B cell (primary cell): ENCODE measurements around the gene ARHGAP22. TPM values are rescaled to one million over a fixed set of nuclear protein-coding genes. Genes with fewer than 3 reads are reported as not detected.

Experiments used
- ATAC-seq: fragments of 200-7000 bp; cut with Tn5 transposase; one replicate; pipeline ENCODE4 v1.10.0; 2021; ENCODE audit warnings: low read depth, mild to moderate bottlenecking, moderate number of reproducible peaks, moderate library complexity
- CTCF ChIA-PET: fragments of 350-600 bp; sonication (Branson Sonifier 250); formaldehyde crosslinking; loops from one replicate; lab custom pipeline; 2021; ENCODE audit warnings: antibody characterized with exemption, inconsistent platforms; lab: Charles Lee
- POLR2A ChIA-PET: fragments of 350-600 bp; sonication (Branson Sonifier 250); formaldehyde crosslinking; loops from one replicate; lab custom pipeline; 2021; ENCODE audit warnings: antibody characterized with exemption; lab: Charles Lee
- DNase-seq: peaks from one replicate; pipeline ENCODE4 v3.0.0; 2013
- H2AFZ ChIP-seq: 2 replicates; pipeline ENCODE4 v1.6.1; 2012; ENCODE audit warnings: mild to moderate bottlenecking, low read depth, low read length; ENCODE audit not compliant: insufficient read depth, poor library complexity, severe bottlenecking
- H3K27ac ChIP-seq, 2 donors: 1 replicate in 1 of 2; 2 replicates in 1 of 2; pipeline ENCODE4 v1.5.1; 2012 to 2013; ENCODE audit warnings: low read length in 2 of 2, mild to moderate bottlenecking in 2 of 2, moderate library complexity in 1 of 2
- H3K27me3 ChIP-seq, 4 experiments: fragments of 200-600 bp in 1 of 4; sonication (generic) in 1 of 4; replicated peaks in 1 of 4; 1 replicate in 2 of 4; 2 replicates in 2 of 4; pipeline versions ENCODE4 v1.6.1 to v1.7.0; 2013 to 2016; ENCODE audit warnings: low read length in 3 of 4, mild to moderate bottlenecking in 2 of 4, mixed read lengths in 1 of 4, moderate library complexity in 1 of 4; ENCODE audit not compliant: insufficient read depth in 4 of 4, control insufficient read depth in 3 of 4; ENCODE audit errors: control extremely low read depth in 1 of 4
- H3K36me3 ChIP-seq, 2 experiments: replicated peaks in 1 of 2; 1 replicate in 1 of 2; 2 replicates in 1 of 2; pipeline versions ENCODE4 v1.6.1 to v1.7.1; 2013; ENCODE audit warnings: low read length in 1 of 2; ENCODE audit not compliant: insufficient read depth in 2 of 2, control insufficient read depth in 1 of 2; ENCODE audit errors: control extremely low read depth in 1 of 2, extremely low read depth in 1 of 2
- H3K4me1 ChIP-seq, 2 donors: fragments of 200-600 bp in 1 of 2; sonication (generic) in 1 of 2; 1 replicate in 1 of 2; 2 replicates in 1 of 2; pipeline versions ENCODE4 v1.5.1 to v1.6.1; 2013 to 2017; ENCODE audit warnings: low read length in 2 of 2; ENCODE audit not compliant: control insufficient read depth in 2 of 2, insufficient read depth in 2 of 2
- H3K4me2 ChIP-seq: replicated peaks from 2 replicates; pipeline ENCODE3; 2012; ENCODE audit warnings: mild to moderate bottlenecking, low read depth, low read length; ENCODE audit not compliant: poor library complexity, severe bottlenecking
- H3K4me3 ChIP-seq, 5 experiments: fragments of 200-600 bp in 1 of 5; sonication (generic) in 1 of 5; 1 replicate in 3 of 5; 2 replicates in 2 of 5; pipeline versions ENCODE4 v1.5.1 to v1.7.0; 2011 to 2016; ENCODE audit warnings: low read length in 4 of 5, mild to moderate bottlenecking in 4 of 5, low read depth in 2 of 5, control low read depth in 1 of 5, moderate library complexity in 1 of 5; ENCODE audit not compliant: insufficient read depth in 1 of 5; ENCODE audit errors: control extremely low read depth in 1 of 5, extremely low read depth in 1 of 5
- H3K79me2 ChIP-seq: fragments of 200-600 bp; sonication (generic); one replicate; pipeline ENCODE4 v1.6.0; 2016; ENCODE audit warnings: low read length; ENCODE audit not compliant: control insufficient read depth, insufficient read depth
- H3K9ac ChIP-seq: fragments of 200-600 bp; sonication (generic); 2 replicates; pipeline ENCODE4 v1.6.1; 2017; ENCODE audit warnings: mild to moderate bottlenecking, low read length, moderate library complexity
- H3K9me3 ChIP-seq, 3 donors: one replicate each; pipeline versions ENCODE4 v1.6.1 to v1.7.1; 2013; ENCODE audit warnings: low read length in 2 of 3; ENCODE audit not compliant: control insufficient read depth in 2 of 3, insufficient read depth in 1 of 3; ENCODE audit errors: control extremely low read depth in 1 of 3
- H4K20me1 ChIP-seq: 2 replicates; pipeline ENCODE4 v1.6.0; 2012; ENCODE audit warnings: mild to moderate bottlenecking, low read length; ENCODE audit not compliant: insufficient read depth, control insufficient read depth, poor library complexity, severe bottlenecking
- H3K27ac Mint-ChIP-seq: one replicate; pipeline ENCODE4 v1.8.0; 2021; ENCODE audit warnings: mixed read lengths
- H3K27me3 Mint-ChIP-seq: one replicate; pipeline ENCODE4 v1.8.0; 2021; ENCODE audit warnings: mixed read lengths
- H3K4me1 Mint-ChIP-seq: one replicate; pipeline ENCODE4 v1.8.0; 2021; ENCODE audit warnings: mixed read lengths
- H3K4me3 Mint-ChIP-seq: one replicate; pipeline ENCODE4 v1.8.0; 2021; ENCODE audit warnings: mixed read lengths
- H3K9me3 Mint-ChIP-seq: one replicate; pipeline ENCODE4 v1.8.0; 2022; ENCODE audit warnings: mixed read lengths; ENCODE audit not compliant: insufficient read depth
- EZH2 ChIP-seq: IDR thresholded peaks from 2 replicates; pipeline ENCODE4 v1.6.1; 2012; ENCODE audit warnings: borderline replicate concordance, low read depth, mild to moderate bottlenecking, moderate library complexity, low read length; ENCODE audit not compliant: insufficient read depth, poor library complexity, severe bottlenecking
- WGBS: methylation state at CpG from one replicate; pipeline ENCODE4 v1.1.5; 2013; ENCODE audit warnings: missing lambda C conversion rate; ENCODE audit not compliant: insufficient coverage; 5-methylcytosine and 5-hydroxymethylcytosine counted together
- intact Hi-C: fragments of 100-400 bp; cut with micrococcal nuclease; formaldehyde crosslinking; loops from one replicate; pipeline ENCODE4 v1.10.0; 2022
- polyA plus RNA-seq: library from polyadenylated mRNA; depleted of rRNA; stranded (reverse); fragments of >200 nt; gene quantifications from 2 replicates; pipeline ENCODE4 v1.2.3, GENCODE V29; 2012
- total RNA-seq, 2 donors: library from RNA; stranded (reverse); fragments of 120-200 nt in 1 of 2; gene quantifications; 1 replicate in 1 of 2; 2 replicates in 1 of 2; pipeline versions ENCODE4 v1.2.3 to v1.2.4, GENCODE V29; 2013 to 2022
- TF ChIP-seq, protein P1 (sequence below): fragments of 200-600 bp; IDR thresholded peaks from one replicate; pipeline ENCODE4 v1.8.0; 2022; ENCODE audit warnings: antibody characterized with exemption, mild to moderate bottlenecking

ARHGAP22 gene
- total and polyA plus RNA-seq, 2 donors (not counting 1 experiment from before 2014, with no cell fraction given) = 1.9 to 2.0 TPM

DNA sequence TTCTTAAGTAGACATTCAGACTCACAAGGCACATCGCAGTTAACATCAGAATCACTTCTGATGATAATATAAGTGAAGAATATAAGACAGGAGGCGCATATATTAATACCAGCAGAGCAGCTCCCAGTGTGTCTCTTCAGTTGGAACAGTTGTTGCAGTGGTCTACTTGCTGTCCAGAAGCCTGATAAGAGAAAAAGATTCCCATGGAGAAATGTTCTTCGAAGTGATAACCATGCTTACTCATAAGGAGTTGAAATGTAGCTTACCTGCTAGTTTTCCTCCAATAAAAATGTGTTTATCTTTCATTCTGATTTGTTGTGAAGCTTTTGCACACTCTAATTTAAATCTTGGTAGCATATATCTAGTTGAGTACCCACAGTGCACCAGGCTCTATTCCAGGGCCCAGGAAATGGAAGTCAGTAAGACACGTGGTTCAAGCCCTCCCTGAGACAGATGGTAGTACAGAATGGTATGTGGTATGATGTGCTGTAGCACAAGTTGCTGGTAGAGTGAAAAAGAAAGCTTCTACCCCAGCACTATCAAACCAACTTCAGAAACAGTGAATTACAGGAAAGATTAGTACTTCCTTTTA lies 174.4 kb downstream of the ARHGAP22 start:
- no peak for DNase-seq
- intact Hi-C loops = no loop called here
- Histone ChIP-seq H3K9ac (no peak overlapping the region), H4K20me1 (no peaks in the 10 kb centered on the region), H3K79me2 (no peaks in the 10 kb centered on the region), H3K4me3 (no peak overlapping the region), H3K4me1 (no peaks in the 10 kb centered on the region), H3K9me3 (no peaks in the 10 kb centered on the region), H3K27me3 (no peaks in the 10 kb centered on the region), H3K36me3 (peaks cover 6 to 28% of the 10 kb centered on the region in 2 experiments), H2AFZ (no peak overlapping the region), H3K27ac (no peak overlapping the region), H3K4me2 (no peak overlapping the region)
- H3K9me3 Mint-ChIP-seq = no peaks in the 10 kb centered on the region
- H3K27ac Mint-ChIP-seq = no peak overlapping the region
- 100% methylated on average over 1 of the region's 4 CpGs for WGBS
- no peak overlapping the region for H3K4me3 Mint-ChIP-seq
- TF ChIP-seq, protein P1, sequence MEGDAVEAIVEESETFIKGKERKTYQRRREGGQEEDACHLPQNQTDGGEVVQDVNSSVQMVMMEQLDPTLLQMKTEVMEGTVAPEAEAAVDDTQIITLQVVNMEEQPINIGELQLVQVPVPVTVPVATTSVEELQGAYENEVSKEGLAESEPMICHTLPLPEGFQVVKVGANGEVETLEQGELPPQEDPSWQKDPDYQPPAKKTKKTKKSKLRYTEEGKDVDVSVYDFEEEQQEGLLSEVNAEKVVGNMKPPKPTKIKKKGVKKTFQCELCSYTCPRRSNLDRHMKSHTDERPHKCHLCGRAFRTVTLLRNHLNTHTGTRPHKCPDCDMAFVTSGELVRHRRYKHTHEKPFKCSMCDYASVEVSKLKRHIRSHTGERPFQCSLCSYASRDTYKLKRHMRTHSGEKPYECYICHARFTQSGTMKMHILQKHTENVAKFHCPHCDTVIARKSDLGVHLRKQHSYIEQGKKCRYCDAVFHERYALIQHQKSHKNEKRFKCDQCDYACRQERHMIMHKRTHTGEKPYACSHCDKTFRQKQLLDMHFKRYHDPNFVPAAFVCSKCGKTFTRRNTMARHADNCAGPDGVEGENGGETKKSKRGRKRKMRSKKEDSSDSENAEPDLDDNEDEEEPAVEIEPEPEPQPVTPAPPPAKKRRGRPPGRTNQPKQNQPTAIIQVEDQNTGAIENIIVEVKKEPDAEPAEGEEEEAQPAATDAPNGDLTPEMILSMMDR = no peak
- no peak for TF ChIP-seq EZH2
- ChIA-PET POLR2A (no interaction called here), CTCF (interaction anchor here (1.4 kb wide), 1 partner anchor 226 kb away, joined by 3 read pairs; no protein-coding TSS in a partner anchor)
- H3K27me3 Mint-ChIP-seq = no peaks in the 10 kb centered on the region
- no peak for ATAC-seq
- H3K4me1 Mint-ChIP-seq = no peaks in the 10 kb centered on the region

DNA sequence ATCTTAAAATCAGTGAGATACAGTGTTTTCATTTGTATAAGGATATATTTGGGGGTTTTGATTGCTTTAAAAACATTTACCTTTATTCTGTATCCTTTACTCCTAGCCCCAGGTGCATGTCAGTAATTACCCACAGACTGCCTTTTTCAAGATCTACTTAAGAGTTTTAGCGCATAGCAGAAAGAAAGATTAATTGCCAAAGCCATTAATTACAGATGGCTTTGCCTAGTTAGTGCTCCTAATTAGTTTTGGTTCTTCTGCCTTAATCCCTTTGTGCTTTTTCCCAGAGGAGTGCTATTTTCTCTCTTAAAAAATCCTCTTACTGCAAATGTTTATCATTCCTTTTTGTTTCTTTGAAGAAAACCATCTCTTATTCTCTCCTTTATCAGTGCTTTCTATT lies 175.6 kb downstream of the ARHGAP22 start:
- no peak for TF ChIP-seq EZH2
- DNase-seq = no peak
- Mint-ChIP-seq H3K27ac (no peak overlapping the region), H3K4me3 (no peak overlapping the region), H3K27me3 (no peaks in the 10 kb centered on the region), H3K9me3 (no peaks in the 10 kb centered on the region), H3K4me1 (no peaks in the 10 kb centered on the region)
- intact Hi-C loops = no loop called here
- Histone ChIP-seq H3K27me3 (no peaks in the 10 kb centered on the region), H3K36me3 (peaks cover 6 to 27% of the 10 kb centered on the region in 2 experiments), H3K4me2 (no peak overlapping the region), H3K9me3 (no peaks in the 10 kb centered on the region), H4K20me1 (no peaks in the 10 kb centered on the region), H3K9ac (no peak overlapping the region), H2AFZ (no peak overlapping the region), H3K4me3 (no peak overlapping the region), H3K79me2 (no peaks in the 10 kb centered on the region), H3K27ac (no peak overlapping the region), H3K4me1 (no peaks in the 10 kb centered on the region)
- no CpG with 5 or more reads among the region's 1 CpG for WGBS
- ATAC-seq = no peak
- ChIA-PET CTCF (no interaction called here), POLR2A (no interaction called here)
